ENCODE data around the gene TRIB2. TPM values are rescaled to one million over a fixed set of nuclear protein-coding genes. Genes with fewer than 3 reads are reported as not detected.

TRIB2 gene
- total RNA-seq, 4 donors from 2014 or later = 22.7 to 54.2 (median 32.3) TPM

DNA sequence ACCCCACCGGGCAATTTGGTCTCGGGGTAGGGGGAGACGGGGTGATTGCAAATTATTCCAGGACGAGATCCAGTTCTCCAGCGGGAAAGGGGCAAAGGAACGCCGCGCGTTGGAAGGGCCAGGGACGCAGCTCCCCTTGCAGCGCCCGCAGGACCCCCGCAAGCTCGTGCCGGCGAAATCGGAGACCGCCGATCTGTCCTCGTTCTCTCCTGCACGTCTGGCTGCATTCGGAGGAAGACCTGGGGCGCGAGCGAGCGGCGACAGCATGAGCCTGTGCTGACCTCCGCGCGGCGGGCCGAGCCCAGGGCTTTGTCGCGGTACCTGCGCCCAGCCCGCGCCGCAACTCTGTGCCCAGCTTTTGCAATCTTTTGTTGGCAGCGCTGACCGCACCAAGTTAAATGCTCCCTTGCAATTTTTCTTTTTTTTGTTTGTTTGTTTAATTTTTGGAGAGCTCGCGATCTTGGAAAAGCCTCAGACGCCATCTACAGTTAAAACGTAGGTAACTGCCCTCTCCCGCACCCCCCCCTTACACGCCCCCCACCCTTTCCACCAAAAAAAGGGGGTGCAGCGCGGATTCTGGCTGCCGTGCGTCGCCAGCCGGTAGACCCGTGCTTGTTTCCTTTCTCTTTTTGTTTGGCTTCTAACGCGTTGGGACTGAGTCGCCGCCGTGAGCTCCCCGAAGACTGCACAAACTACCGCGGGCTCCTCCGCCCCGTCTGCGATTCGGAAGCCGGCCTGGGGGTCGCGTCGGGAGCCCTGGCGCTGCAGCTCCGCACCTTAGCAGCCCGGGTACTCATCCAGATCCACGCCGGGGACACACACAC is 667 bp downstream of the TRIB2 start:
- Histone ChIP-seq H3K4me1 (peaks cover 0 to 69% (median 12%) of the 10 kb centered on the region in 3 donors), H3K27ac (peak overlapping the region; percentile 89 to 95 (median 90)), H3K9me3 (no peaks in the 10 kb centered on the region), H3K36me3 (no peaks in the 10 kb centered on the region), H3K27me3 (no peaks in the 10 kb centered on the region), H3K4me3 (peak overlapping the region; percentile 48 to 82)
- 0 to 1% methylated on average over 10 to 12 of the region's 74 CpGs for WGBS, 2 donors (ENCODE audit: low coverage in 1 of 2)
- peak; percentile 19 for ATAC-seq
- TF ChIP-seq, protein P1, sequence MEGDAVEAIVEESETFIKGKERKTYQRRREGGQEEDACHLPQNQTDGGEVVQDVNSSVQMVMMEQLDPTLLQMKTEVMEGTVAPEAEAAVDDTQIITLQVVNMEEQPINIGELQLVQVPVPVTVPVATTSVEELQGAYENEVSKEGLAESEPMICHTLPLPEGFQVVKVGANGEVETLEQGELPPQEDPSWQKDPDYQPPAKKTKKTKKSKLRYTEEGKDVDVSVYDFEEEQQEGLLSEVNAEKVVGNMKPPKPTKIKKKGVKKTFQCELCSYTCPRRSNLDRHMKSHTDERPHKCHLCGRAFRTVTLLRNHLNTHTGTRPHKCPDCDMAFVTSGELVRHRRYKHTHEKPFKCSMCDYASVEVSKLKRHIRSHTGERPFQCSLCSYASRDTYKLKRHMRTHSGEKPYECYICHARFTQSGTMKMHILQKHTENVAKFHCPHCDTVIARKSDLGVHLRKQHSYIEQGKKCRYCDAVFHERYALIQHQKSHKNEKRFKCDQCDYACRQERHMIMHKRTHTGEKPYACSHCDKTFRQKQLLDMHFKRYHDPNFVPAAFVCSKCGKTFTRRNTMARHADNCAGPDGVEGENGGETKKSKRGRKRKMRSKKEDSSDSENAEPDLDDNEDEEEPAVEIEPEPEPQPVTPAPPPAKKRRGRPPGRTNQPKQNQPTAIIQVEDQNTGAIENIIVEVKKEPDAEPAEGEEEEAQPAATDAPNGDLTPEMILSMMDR (IDR thresholded peaks at IDR 0.05) = peak in 3 of 4 experiments; percentile 27 to 67 (median 35)
- TF ChIP-seq POLR2AphosphoS5 (IDR thresholded peaks at IDR 0.05) (no peak), POLR2A (IDR thresholded peaks at IDR 0.05) (peak in 1 of 2 donors; percentile 14)

DNA sequence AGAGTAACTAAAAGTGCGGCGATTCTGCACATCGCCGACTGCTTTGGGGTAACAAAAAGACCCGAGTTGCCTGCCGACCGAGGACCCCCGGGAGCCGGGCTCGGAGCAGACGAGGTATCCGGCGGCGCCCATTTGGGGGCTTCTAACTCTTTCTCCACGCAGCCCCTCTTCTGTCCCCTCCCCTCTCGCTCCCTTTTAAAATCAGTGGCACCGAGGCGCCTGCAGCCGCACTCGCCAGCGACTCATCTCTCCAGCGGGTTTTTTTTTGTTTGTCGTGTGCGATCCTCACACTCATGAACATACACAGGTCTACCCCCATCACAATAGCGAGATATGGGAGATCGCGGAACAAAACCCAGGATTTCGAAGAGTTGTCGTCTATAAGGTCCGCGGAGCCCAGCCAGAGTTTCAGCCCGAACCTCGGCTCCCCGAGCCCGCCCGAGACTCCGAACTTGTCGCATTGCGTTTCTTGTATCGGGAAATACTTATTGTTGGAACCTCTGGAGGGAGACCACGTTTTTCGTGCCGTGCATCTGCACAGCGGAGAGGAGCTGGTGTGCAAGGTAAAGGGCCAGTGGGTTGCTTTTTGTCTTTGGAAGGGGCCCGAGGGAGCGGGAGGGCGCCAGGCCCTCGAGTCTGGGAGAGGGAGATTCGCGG is 1.4 kb downstream of the TRIB2 start:
- Histone ChIP-seq H3K27me3 (no peaks in the 10 kb centered on the region), H3K4me3 (peak overlapping the region; percentile 48 to 82), H3K4me1 (peaks cover 0 to 74% (median 12%) of the 10 kb centered on the region in 3 donors), H3K9me3 (no peaks in the 10 kb centered on the region), H3K36me3 (peaks cover 0 to under 1% of the 10 kb centered on the region in 2 donors), H3K27ac (peak overlapping the region; percentile 89 to 95 (median 90))
- ATAC-seq = no peak
- 0 to 3% methylated on average over 4 to 25 of the region's 50 CpGs for WGBS, 2 donors (ENCODE audit: low coverage in 1 of 2)
- TF ChIP-seq, protein P1 (IDR thresholded peaks at IDR 0.05) = no peak
- TF ChIP-seq EP300 (IDR thresholded peaks at IDR 0.05) = no peak
- no peak for TF ChIP-seq POLR2AphosphoS5 (IDR thresholded peaks at IDR 0.05)
- no peak for TF ChIP-seq POLR2A (IDR thresholded peaks at IDR 0.05)

DNA sequence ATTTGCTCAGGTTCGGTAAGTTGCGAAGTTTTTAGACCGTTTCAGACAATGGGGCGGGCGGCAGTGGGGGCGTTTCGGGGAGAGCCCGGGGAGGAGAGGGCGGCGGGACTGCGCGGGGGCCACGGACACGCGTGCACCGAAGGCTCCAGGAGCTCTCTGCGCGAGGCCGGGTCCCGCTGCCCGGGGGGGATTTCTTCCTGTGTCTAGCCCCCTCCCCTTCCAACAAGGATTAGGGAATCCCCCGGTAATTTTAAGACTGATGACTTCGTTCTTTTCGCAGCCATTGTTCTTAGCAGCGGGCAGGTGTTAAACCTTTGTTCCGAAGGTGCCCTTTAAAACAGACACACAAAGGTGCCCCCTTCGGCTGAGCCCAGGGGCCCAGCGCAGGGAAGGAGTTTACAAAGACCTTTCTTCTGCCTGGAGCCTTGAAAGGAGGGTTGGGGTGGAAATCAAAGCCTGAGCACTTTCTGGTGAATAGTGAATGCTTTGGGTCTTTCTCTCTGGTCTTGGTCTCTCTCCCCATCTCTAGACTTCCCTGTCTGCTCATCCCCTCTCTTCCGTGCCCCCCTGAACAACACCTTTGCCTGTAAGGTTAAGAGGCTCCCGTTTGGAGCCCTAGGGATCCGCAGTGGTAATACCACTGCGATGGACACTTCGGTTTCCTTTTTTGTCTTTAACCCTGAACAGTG is 2.1 kb downstream of the TRIB2 start:
- H3K4me1 ChIP-seq = peaks cover 0 to 68% (median 12%) of the 10 kb centered on the region in 3 donors
- no peak for ATAC-seq
- H3K9me3 ChIP-seq = no peaks in the 10 kb centered on the region
- H3K36me3 ChIP-seq = peaks cover 0 to 8% of the 10 kb centered on the region in 2 donors
- WGBS, 2 donors (ENCODE audit: low coverage in 1 of 2) = 0 to 6% methylated on average over 5 to 9 of the region's 33 CpGs
- H3K27me3 ChIP-seq = no peaks in the 10 kb centered on the region
- TF ChIP-seq POLR2A (IDR thresholded peaks at IDR 0.05) (no peak), POLR2AphosphoS5 (IDR thresholded peaks at IDR 0.05) (no peak), EP300 (IDR thresholded peaks at IDR 0.05) (no peak)
- TF ChIP-seq, protein P1 (IDR thresholded peaks at IDR 0.05) = peak in 2 of 4 experiments; percentile 11 to 30
- peak overlapping the region; percentile 48 to 82 for H3K4me3 ChIP-seq
- H3K27ac ChIP-seq = peak overlapping the region; percentile 89 to 95 (median 90)

DNA sequence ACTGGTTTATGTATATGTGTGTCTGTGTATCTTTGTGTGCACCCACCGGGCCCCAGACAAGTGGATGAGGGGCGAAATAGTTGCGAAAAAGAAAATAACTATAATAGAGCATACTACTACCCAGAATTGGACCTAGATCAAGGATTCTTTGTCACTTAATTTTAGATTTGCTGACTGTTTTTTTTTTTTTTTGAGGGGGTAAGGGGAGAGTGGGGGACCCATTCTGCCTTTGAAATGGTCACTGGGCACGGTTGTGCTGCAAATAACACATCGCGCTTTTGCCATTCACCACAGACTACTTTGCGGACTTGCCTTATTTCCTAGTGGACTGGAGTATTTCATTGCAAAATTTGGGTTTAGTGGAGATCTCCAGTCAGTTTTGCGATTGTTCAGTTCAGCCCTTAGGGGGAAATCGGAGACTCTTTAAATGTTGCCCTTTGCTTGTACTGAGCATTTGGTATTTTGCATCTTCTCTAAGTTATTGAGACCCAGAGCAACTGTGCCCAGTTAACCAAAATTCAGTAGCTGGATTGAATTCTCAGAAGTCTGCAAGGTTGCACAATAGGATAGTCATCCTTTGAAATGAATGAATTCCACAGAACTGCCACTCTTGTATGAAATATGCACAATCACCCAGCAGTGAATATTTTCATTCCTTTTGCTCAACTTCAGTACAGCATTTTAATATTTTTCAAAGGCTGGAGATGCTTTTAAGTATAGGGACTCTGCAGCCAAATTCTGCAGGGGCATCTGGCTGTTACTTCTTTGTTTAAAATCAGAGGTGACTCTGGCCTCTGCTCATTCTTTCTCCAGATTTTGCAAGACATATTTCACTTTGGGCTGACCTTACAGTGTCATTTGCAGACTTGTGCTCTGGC is 2.9 kb downstream of the TRIB2 start:
- Histone ChIP-seq H3K36me3 (peaks cover 0 to 16% of the 10 kb centered on the region in 2 donors), H3K9me3 (no peaks in the 10 kb centered on the region), H3K27ac (peak overlapping the region; percentile 89 to 95 (median 90)), H3K4me3 (peak overlapping the region; percentile 48 to 82), H3K4me1 (peaks cover 0 to 62% (median 8%) of the 10 kb centered on the region in 3 donors), H3K27me3 (no peaks in the 10 kb centered on the region)
- TF ChIP-seq, protein P1 (IDR thresholded peaks at IDR 0.05) = no peak
- TF ChIP-seq EP300 (IDR thresholded peaks at IDR 0.05) (no peak), POLR2AphosphoS5 (IDR thresholded peaks at IDR 0.05) (peak; percentile 66)
- ATAC-seq = no peak
- 18 to 26% methylated on average over 8 to 9 of the region's 9 CpGs for WGBS, 2 donors (ENCODE audit: low coverage in 1 of 2)
